Muscle of leg (tissue), 11 donors: ENCODE data around the gene LMX1B. TPM values are rescaled to one million over a fixed set of nuclear protein-coding genes. Genes with fewer than 3 reads are reported as not detected.

Experiments
- DNase-seq: peaks from one replicate; pipeline ENCODE4 v3.0.0; 2013
- H3K27ac ChIP-seq: one replicate; pipeline ENCODE4 v1.5.1; 2013; ENCODE audit warnings: mild to moderate bottlenecking, low read length, control low read depth
- H3K27me3 ChIP-seq: one replicate; pipeline ENCODE4 v1.6.1; 2013; ENCODE audit warnings: low read length; ENCODE audit not compliant: control insufficient read depth, insufficient read depth
- H3K36me3 ChIP-seq: one replicate; pipeline ENCODE4 v1.6.1; 2013; ENCODE audit warnings: low read length; ENCODE audit not compliant: control insufficient read depth, insufficient read depth
- H3K4me1 ChIP-seq: one replicate; pipeline ENCODE4 v1.6.1; 2013; ENCODE audit warnings: low read length; ENCODE audit not compliant: control insufficient read depth, insufficient read depth
- H3K4me3 ChIP-seq: one replicate; pipeline ENCODE4 v1.5.1; 2013; ENCODE audit warnings: low read length, control low read depth
- H3K9me3 ChIP-seq: replicated peaks from 2 replicates; pipeline ENCODE4 v1.6.1; 2013; ENCODE audit warnings: low read depth, low read length; ENCODE audit not compliant: control insufficient read depth
- WGBS: methylation state at CpG from one replicate; pipeline ENCODE4 v1.1.5; 2013; ENCODE audit warnings: missing lambda C conversion rate; ENCODE audit not compliant: insufficient coverage; 5-methylcytosine and 5-hydroxymethylcytosine counted together
- polyA plus RNA-seq, 8 donors: library from polyadenylated mRNA; unstranded; fragments of 120-200 nt; gene quantifications; one replicate each; pipeline versions ENCODE4 v1.2.1 to v1.2.3, GENCODE V29; 2013; ENCODE audit warnings: inconsistent platforms in 1 of 8, low replicate concordance in 1 of 8; ENCODE audit not compliant: insufficient read length in 8 of 8, insufficient read depth in 1 of 8
- total RNA-seq: library from RNA; stranded (reverse); fragments of 120-200 nt; gene quantifications from one replicate; pipeline ENCODE4 v1.2.4, GENCODE V29; 2013

The LMX1B gene
- total and polyA plus RNA-seq, 9 donors = 0.16 to 2.1 (median 1.0) TPM

GRCh38 chr9:126677188-126678084 is 63.7 kb downstream of the LMX1B start:
- 47% methylated on average over 9 of the region's 11 CpGs for WGBS
- Histone ChIP-seq H3K27me3 (peaks cover 87% of the 10 kb centered on the region), H3K27ac (no peak overlapping the region)

GRCh38 chr9:126678989-126679388 is 65.3 kb downstream of the LMX1B start:
- no peaks in the 10 kb centered on the region for H3K36me3 ChIP-seq
- H3K4me3 ChIP-seq = no peak overlapping the region
- no peak overlapping the region for H3K27ac ChIP-seq
- DNase-seq = no peak
- H3K27me3 ChIP-seq = peaks cover 85% of the 10 kb centered on the region
- peaks cover 9% of the 10 kb centered on the region for H3K4me1 ChIP-seq
- 81% methylated on average over 2 of the region's 4 CpGs for WGBS
- no peaks in the 10 kb centered on the region for H3K9me3 ChIP-seq

More at GRCh38 chr9:126677188-126678084, 63.7 kb downstream of the LMX1B start:
- Histone ChIP-seq H3K4me3 (no peak overlapping the region), H3K9me3 (no peaks in the 10 kb centered on the region), H3K36me3 (no peaks in the 10 kb centered on the region), H3K4me1 (no peaks in the 10 kb centered on the region)
- DNase-seq = no peak

GRCh38 chr9:126681336-126681735 is 67.6 kb downstream of the LMX1B start:
- WGBS = 48% methylated on average over 4 of the region's 7 CpGs
- H3K4me3 ChIP-seq = no peak overlapping the region
- H3K9me3 ChIP-seq = no peaks in the 10 kb centered on the region
- H3K27me3 ChIP-seq = peaks cover 83% of the 10 kb centered on the region
- H3K4me1 ChIP-seq = peaks cover 9% of the 10 kb centered on the region
- DNase-seq = no peak
- H3K36me3 ChIP-seq = no peaks in the 10 kb centered on the region
- H3K27ac ChIP-seq = no peak overlapping the region

- no peaks in the 10 kb centered on the region for H3K36me3 ChIP-seq
- H3K4me1 ChIP-seq = peaks cover 9% of the 10 kb centered on the region
- no peaks in the 10 kb centered on the region for H3K9me3 ChIP-seq
- H3K27me3 ChIP-seq = peaks cover 82% of the 10 kb centered on the region
- WGBS = 39% methylated on average over 4 of the region's 24 CpGs
- H3K4me3 ChIP-seq = no peak overlapping the region
- DNase-seq = no peak
- no peak overlapping the region for H3K27ac ChIP-seq
These were observed 68.5 kb downstream of the LMX1B start for GRCh38 chr9:126682113-126682810.

GRCh38 chr9:126682928-126683697 is 69.4 kb downstream of the LMX1B start:
- Histone ChIP-seq H3K4me3 (no peak overlapping the region), H3K27me3 (peaks cover 83% of the 10 kb centered on the region), H3K27ac (no peak overlapping the region), H3K9me3 (no peaks in the 10 kb centered on the region), H3K36me3 (no peaks in the 10 kb centered on the region), H3K4me1 (peaks cover 9% of the 10 kb centered on the region)
- 3% methylated on average over 61 of the region's 69 CpGs for WGBS
- DNase-seq = no peak

- no peak overlapping the region for H3K27ac ChIP-seq
- H3K36me3 ChIP-seq = no peaks in the 10 kb centered on the region
- WGBS = 89% methylated on average over 2 of the region's 5 CpGs
- no peaks in the 10 kb centered on the region for H3K9me3 ChIP-seq
- no peak overlapping the region for H3K4me3 ChIP-seq
- no peak for DNase-seq
- H3K4me1 ChIP-seq = peaks cover 9% of the 10 kb centered on the region
- H3K27me3 ChIP-seq = peaks cover 85% of the 10 kb centered on the region
These were observed 69.9 kb downstream of the LMX1B start for GRCh38 chr9:126683698-126684044.

DNA sequence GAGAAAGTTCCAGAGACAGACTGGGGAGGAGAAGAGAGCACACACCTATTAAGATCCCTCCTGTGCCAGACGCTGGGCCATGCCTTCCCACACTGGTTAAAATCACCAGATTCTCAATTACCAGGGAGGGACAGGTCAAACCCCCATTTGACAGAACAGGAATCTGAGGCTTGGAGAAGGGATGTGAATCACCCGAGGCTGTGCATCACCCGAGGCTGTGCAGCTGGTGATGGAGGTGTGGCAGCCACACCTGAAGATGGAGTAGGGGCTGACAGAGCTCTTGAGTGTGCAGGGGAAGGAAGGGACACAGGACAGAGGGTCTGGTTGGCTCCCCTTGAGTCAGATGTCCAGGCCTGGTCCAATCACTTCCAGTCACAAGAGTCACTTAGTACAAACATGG is 70.6 kb downstream of the LMX1B start:
- peaks cover 87% of the 10 kb centered on the region for H3K27me3 ChIP-seq
- 62% methylated on average over 2 of the region's 3 CpGs for WGBS
- no peak overlapping the region for H3K27ac ChIP-seq
- DNase-seq = no peak
- H3K4me3 ChIP-seq = no peak overlapping the region
- no peaks in the 10 kb centered on the region for H3K36me3 ChIP-seq
- peaks cover 9% of the 10 kb centered on the region for H3K4me1 ChIP-seq
- no peaks in the 10 kb centered on the region for H3K9me3 ChIP-seq

DNA sequence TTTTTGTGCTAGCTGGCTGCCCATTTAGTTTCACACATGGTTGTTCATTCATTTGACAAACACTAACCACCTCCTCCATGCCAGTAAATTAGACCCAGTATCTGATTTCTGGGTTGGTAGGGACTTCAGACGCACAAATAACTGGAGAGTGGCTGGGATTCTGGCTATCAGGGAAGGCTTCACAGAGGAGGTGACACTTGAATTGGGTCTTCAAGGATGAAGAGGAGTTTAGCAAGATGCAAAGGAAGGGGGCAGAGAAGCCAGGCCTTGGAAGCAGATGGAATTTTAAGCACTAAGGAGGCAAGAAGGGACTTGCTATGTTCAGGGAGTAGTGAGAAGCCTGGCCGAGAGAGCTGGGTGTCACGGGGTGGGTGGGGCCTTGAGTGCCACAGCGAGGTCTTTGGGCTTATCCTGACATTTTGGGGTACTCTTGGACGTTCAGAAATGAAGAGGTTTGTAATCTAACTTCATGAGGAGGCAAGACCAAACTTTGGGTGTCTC is 71.3 kb downstream of the LMX1B start:
- no peaks in the 10 kb centered on the region for H3K36me3 ChIP-seq
- no peak overlapping the region for H3K27ac ChIP-seq
- H3K4me3 ChIP-seq = no peak overlapping the region
- peaks cover 90% of the 10 kb centered on the region for H3K27me3 ChIP-seq
- WGBS = 81% methylated on average over 4 of the region's 5 CpGs
- no peak for DNase-seq
- H3K4me1 ChIP-seq = peaks cover 9% of the 10 kb centered on the region
- no peaks in the 10 kb centered on the region for H3K9me3 ChIP-seq

GRCh38 chr9:126687930-126688461 is 74.3 kb downstream of the LMX1B start:
- Histone ChIP-seq H3K9me3 (no peaks in the 10 kb centered on the region), H3K4me3 (no peak overlapping the region), H3K4me1 (peaks cover 6% of the 10 kb centered on the region), H3K27me3 (peaks cover 73% of the 10 kb centered on the region), H3K27ac (no peak overlapping the region), H3K36me3 (no peaks in the 10 kb centered on the region)
- WGBS = 73% methylated on average over 12 of the region's 20 CpGs
- DNase-seq = no peak
